Mucosa of descending colon (tissue), 3 donors: ENCODE results near the gene CAPSL. TPM values are rescaled to one million over a fixed set of nuclear protein-coding genes. Genes with fewer than 3 reads are reported as not detected.
A peak's percentile ranks its signal among the peaks of the same experiment; 100 is the strongest.

Source experiments
- ATAC-seq: fragments of 200-7000 bp; cut with Tn5 transposase; one replicate; pipeline ENCODE4 v1.9.1; 2020; ENCODE audit warnings: mild to moderate bottlenecking, moderate library complexity
- DNase-seq, 3 donors: peaks; one replicate each; pipeline ENCODE4 v3.0.0-alpha.2; 2020
- H3K36me3 ChIP-seq: fragments of 200-600 bp; one replicate; pipeline ENCODE4 v1.8.0; 2021; ENCODE audit warnings: low read depth, mild to moderate bottlenecking
- H3K4me1 ChIP-seq: fragments of 200-600 bp; one replicate; pipeline ENCODE4 v1.8.0; 2021; ENCODE audit warnings: low read depth, mild to moderate bottlenecking
- H3K4me3 ChIP-seq: fragments of 200-600 bp; one replicate; pipeline ENCODE4 v1.8.0; 2021; ENCODE audit warnings: mild to moderate bottlenecking
- H3K9me3 ChIP-seq: fragments of 200-600 bp; one replicate; pipeline ENCODE4 v1.8.0; 2021; ENCODE audit warnings: mild to moderate bottlenecking
- intact Hi-C, 2 donors: fragments of 100-400 bp; cut with DNase I in 1 of 2; cut with micrococcal nuclease in 1 of 2; formaldehyde crosslinking; loops; one replicate each; pipeline versions ENCODE4 v1.11.0 to v1.11.1; 2022; cut with DNase I, micrococcal nuclease
- total RNA-seq, 3 donors: library from RNA; stranded (reverse); fragmentation: NEBNext Ultra II Directional in 2 of 3; extraction: Animal tissue kit (Norgen Biotek cat#: 25700) in 2 of 3; gene quantifications; one replicate each; pipeline versions ENCODE4 v1.2.1 to v1.2.4, GENCODE V29; 2021 to 2023
- TF ChIP-seq, protein P1 (sequence below): fragments of 200-600 bp; IDR thresholded peaks from one replicate; pipeline ENCODE4 v1.8.0; 2022; ENCODE audit warnings: antibody characterized with exemption, mild to moderate bottlenecking
- donor health status: DM: no; HTN: no; CAD: no; lungs with moderate emphysema.
- donor health status: DM: no; HTN: no; CAD: no.
- donor health status: DM: no; HTN: yes; CAD: no.

The CAPSL gene
- total RNA-seq, 3 donors from 2014 or later: not detected

GRCh38 chr5:35971186-35971877 is 32.9 kb upstream of the CAPSL start:
- intact Hi-C loops: no loop called here
- no peaks in the 10 kb centered on the region for H3K4me1 ChIP-seq
- H3K36me3 ChIP-seq: no peaks in the 10 kb centered on the region
- H3K9me3 ChIP-seq: no peaks in the 10 kb centered on the region
- H3K4me3 ChIP-seq: no peak overlapping the region
- ATAC-seq (no peak), DNase-seq (no peak)
- TF ChIP-seq, protein P1, sequence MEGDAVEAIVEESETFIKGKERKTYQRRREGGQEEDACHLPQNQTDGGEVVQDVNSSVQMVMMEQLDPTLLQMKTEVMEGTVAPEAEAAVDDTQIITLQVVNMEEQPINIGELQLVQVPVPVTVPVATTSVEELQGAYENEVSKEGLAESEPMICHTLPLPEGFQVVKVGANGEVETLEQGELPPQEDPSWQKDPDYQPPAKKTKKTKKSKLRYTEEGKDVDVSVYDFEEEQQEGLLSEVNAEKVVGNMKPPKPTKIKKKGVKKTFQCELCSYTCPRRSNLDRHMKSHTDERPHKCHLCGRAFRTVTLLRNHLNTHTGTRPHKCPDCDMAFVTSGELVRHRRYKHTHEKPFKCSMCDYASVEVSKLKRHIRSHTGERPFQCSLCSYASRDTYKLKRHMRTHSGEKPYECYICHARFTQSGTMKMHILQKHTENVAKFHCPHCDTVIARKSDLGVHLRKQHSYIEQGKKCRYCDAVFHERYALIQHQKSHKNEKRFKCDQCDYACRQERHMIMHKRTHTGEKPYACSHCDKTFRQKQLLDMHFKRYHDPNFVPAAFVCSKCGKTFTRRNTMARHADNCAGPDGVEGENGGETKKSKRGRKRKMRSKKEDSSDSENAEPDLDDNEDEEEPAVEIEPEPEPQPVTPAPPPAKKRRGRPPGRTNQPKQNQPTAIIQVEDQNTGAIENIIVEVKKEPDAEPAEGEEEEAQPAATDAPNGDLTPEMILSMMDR: no peak

DNA sequence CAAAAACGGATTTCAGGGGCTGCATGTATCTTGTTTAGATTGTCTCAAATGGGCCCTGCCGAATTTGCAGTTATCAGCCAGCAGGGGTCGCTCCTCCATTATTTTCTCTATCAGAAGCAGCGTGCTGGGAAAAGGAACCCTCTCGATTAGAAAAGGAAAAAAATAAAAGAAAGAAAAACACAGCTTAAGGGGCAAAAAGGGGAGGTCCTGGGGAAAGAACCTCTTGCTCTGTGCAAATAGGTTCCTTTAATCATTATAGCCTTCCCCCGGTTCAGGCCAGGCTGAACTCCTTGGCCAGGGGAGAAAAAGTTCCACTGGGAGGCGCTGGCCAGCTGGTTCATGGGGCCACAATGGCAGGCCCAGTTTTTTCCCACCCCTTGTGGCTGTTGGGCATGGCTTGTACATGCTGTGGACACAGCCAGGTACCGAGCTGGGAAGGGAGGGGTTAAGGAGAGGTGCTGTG is 25.0 kb upstream of the CAPSL start:
- intact Hi-C loops: no loop called here
- TF ChIP-seq, protein P1: no peak
- Histone ChIP-seq H3K4me1 (no peaks in the 10 kb centered on the region), H3K9me3 (no peaks in the 10 kb centered on the region), H3K4me3 (no peak overlapping the region), H3K36me3 (no peaks in the 10 kb centered on the region)
- no peak for ATAC-seq
- DNase-seq: peak in 1 of 3 donors; percentile 7

DNA sequence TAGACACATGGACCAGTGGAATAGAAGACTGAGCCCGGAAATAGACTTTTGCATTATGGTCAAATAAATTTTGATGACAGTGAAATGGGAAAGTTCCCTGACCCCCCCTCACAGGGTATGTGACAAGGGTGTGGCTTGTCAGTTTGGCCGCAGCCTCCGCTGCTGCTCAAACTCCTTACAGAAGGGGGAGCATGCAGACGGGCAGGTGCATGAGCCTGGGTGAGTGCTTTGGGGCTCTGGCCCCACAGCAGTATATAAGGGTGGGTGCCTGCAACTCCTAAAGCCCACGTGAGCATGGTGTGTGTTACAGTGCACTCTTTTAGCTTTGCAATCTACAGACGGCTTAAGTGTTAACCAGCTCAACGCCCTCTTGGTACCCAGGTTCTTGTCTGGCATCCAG is 21.9 kb upstream of the CAPSL start:
- TF ChIP-seq, protein P1: no peak
- Histone ChIP-seq H3K4me3 (no peak overlapping the region), H3K4me1 (no peaks in the 10 kb centered on the region), H3K9me3 (no peaks in the 10 kb centered on the region), H3K36me3 (no peaks in the 10 kb centered on the region)
- DNase-seq (no peak), ATAC-seq (no peak)
- intact Hi-C loops: no loop called here

DNA sequence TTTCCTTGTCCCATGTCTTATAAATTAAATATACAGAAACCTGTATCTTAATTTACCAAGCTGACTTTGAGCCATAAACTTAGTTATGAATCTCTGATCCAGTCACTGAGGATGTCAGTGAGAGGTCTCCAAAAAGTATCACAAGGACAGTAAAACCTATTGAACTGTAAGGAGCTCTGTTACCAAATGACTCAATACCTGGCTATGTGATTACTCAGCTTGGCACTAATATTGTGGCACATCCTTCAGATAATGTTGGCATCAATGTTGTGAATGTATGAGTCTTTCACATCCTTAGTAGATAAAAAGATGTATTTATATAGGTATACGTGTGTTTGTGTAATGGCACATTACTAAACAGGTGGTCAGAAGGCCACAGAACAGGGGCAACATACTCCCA is 18.0 kb upstream of the CAPSL start:
- Histone ChIP-seq H3K4me1 (no peaks in the 10 kb centered on the region), H3K4me3 (no peak overlapping the region), H3K36me3 (no peaks in the 10 kb centered on the region), H3K9me3 (no peaks in the 10 kb centered on the region)
- intact Hi-C loops: no loop called here
- TF ChIP-seq, protein P1: no peak
- ATAC-seq: no peak
- no peak for DNase-seq

- Histone ChIP-seq H3K9me3 (no peaks in the 10 kb centered on the region), H3K36me3 (no peaks in the 10 kb centered on the region), H3K4me3 (no peak overlapping the region), H3K4me1 (no peaks in the 10 kb centered on the region)
- ATAC-seq (no peak), DNase-seq (no peak)
- intact Hi-C loops: no loop called here
- TF ChIP-seq, protein P1: no peak
Measured at GRCh38 chr5:35954175-35954574, 15.8 kb upstream of the CAPSL start.
